T follicular helper cell (primary cell): Measurements from ENCODE around the gene EIF4G3.
"Not testable (repeated sequence)": the region's sequence is repeated elsewhere in the genome, so short reads cannot be mapped to it uniquely, and the experiment has no call there.

ENCODE experiments used
- DNase-seq: peaks from one replicate; pipeline ENCODE4 v3.0.0-alpha.2; 2020; ENCODE audit warnings: low read depth

The EIF4G3 gene

GRCh38 chr1:21067551-21068227 is 109.0 kb downstream of the EIF4G3 start:
- DNase-seq = no peak

GRCh38 chr1:21066356-21067012 is 110.2 kb downstream of the EIF4G3 start:
- no peak for DNase-seq

GRCh38 chr1:21065851-21066250 is 110.8 kb downstream of the EIF4G3 start:
- no peak for DNase-seq

GRCh38 chr1:21064057-21064456 is 112.6 kb downstream of the EIF4G3 start:
- no peak for DNase-seq

DNA sequence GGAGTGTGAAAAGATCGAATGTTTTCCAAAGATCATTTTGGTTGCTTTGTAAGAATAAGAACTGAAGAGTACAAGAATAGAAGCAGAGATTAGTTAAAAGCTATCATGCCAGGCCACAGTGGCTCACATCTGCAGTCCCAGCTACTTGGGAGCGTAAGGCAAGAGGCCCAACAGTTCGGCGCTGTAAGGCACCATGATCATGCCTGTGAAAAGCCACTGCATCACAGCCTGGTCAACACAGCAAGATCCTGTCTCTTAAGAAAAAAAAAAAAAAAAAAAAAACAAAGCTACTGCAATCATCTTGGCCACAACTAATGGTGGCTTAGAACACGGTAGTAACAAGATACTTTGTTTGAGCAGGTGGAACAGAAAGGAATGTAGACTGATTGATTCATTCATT is 116.2 kb downstream of the EIF4G3 start:
- DNase-seq = no peak

GRCh38 chr1:21059021-21059420 is 117.7 kb downstream of the EIF4G3 start:
- DNase-seq = no peak

- DNase-seq = no peak
These were observed 118.5 kb downstream of the EIF4G3 start for GRCh38 chr1:21058035-21058793.

DNA sequence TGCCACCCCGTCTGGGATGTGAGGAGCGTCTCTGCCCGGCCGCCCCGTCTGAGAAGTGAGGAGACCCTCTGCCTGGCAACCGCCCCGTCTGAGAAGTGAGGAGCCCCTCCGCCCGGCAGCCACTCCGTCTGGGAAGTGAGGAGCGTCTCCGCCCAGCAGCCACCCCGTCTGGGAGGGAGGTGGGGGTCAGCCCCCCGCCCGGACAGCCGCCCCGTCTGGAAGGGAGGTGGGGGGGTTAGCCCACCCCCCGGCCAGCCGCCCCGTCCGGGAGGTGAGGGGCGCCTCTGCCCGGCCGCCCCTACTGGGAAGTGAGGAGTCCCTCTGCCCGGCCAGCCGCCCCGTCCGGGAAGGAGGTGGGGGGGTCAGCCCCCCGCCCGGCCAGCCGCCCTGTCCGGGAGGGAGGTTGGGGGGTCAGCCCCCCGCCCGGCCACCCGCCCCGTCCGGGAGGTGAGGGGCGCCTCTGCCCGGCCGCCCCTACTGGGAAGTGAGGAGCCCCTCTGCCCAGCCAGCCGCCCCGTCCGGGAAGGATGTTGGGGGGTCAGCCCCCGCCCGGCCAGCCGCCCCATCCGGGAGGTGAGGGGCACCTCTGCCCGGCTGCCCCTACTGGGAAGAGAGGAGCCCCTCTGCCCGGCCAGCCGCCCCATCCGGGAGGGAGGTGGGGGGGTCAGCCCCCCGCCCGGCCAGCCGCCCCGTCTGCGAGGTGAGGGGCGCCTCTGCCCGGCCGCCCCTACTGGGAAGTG is 123.3 kb downstream of the EIF4G3 start:
- not testable (repeated sequence) for DNase-seq

DNA sequence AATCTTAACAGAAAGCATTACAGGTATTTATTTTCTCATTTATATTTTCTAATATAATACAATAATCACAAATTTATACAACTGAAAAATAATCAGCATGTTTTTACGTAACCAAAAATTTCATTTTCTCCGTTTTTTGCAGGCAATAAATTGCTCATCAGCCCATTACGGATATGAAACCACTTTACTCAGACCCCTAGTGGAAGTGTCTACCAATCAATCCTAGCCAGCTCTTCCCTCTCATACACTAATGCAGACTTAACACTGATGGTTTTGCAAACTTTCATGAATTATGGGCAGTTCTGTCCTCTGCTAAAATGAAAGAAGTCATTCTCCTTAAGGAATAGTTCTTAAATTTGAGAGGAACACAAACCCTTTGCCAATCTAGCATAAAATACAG is 124.7 kb downstream of the EIF4G3 start:
- DNase-seq = no peak

DNA sequence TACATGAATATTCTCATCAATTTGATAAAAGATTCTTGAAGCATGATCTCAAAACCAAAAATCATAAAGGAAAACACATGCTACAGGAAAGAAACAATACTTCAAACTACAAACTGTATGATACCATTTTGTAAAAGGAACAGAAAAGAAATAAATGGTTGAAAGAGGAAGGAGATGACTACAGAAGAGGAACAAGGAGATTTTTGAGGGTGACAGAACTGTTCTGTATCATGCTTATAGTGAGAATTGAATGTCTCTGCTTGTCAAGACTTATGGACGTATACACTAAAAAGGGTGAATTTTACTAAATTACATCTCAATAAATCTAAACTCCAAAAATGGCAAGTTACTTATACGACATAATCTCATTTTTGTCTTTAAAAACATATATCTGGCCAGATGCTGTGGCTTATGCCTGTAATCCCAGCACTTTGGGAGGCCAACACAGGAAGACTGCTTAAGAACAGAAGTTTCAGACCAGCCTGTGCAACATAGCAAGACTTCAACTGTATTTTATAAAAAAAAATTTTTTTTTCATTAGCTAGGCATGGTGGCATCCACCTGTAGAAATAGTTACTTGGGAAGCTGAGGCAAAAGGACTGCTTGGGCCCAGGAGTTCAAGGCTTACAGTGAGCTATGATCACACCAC is 125.4 kb downstream of the EIF4G3 start:
- DNase-seq = no peak

DNA sequence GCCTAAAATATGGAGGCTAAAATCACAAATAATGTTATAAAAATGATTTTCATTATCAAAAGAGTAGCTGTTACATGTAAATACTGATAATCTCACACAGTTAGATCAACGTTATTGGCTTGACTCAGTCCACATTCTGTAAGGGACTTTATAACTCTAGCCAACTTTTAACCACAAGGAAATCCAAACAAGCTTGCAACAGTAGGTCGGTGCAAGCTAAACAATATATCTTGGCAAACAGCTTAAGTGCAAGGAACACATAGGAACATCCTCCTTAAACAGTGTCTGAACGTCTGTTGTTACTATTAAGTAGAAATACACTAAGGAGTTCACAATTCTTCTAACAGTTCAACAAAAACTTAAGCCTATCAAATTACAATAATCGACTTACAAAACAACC is 126.7 kb downstream of the EIF4G3 start:
- DNase-seq = no peak

DNA sequence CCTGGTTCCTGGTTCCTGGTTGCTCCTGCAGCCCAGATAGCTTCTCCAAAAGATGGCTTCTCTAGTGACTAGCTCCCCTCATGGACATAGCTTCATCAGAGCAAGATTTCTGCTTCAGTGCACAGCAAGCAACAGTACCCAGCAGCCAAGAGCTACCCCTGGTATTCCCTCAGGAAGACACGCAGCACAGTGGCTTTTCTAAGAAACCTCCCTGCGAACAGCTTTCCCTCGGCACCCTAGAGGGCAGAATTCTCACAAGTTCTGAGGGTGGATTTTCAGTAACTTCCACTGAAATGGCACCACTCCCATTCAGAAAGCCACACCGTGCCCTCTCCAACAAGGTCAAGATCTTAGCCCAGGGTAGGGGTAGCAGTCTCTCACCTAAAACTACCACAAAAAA is 128.2 kb downstream of the EIF4G3 start:
- no peak for DNase-seq

DNA sequence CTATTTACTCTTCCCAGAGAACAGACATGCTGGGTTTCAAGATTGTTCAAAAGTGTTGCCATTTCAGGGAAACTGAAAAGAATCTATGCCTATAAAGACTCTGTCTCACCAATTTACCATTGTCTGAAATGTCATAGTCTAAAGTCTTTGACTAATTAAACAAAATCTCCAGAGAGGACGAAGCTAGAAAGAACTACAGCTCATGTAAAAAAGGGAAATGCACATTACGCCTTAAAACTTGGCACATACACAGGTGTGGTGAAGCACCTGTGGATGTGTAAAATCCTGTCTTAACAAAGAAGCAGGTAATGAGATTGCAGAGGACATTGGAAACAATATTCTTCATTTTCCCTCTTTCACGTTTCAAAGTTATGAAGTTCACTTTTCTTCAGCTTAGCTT is 130.6 kb downstream of the EIF4G3 start:
- DNase-seq = no peak

DNA sequence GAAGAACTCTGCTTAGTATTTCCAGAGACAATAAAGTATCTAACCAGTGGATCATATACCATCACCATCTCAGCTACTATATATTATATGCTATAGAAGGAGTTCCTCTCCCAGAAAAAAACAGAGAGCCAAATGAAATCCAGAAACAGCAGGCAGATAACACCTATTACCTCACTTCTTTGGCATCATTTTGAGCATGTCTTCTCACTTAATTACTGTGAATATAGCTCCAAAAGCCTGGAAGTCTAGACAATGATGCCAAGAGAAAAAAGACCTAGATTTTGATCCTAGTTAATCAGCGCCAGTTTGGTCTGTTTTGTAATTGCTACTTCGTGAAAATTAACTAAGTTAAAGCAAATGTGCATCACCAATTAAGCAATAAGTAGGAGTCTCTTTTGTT is 131.3 kb downstream of the EIF4G3 start:
- no peak for DNase-seq

- no peak for DNase-seq
These were observed 133.6 kb downstream of the EIF4G3 start for GRCh38 chr1:21042929-21043605.

GRCh38 chr1:21041541-21041940 is 135.2 kb downstream of the EIF4G3 start:
- no peak for DNase-seq

DNA sequence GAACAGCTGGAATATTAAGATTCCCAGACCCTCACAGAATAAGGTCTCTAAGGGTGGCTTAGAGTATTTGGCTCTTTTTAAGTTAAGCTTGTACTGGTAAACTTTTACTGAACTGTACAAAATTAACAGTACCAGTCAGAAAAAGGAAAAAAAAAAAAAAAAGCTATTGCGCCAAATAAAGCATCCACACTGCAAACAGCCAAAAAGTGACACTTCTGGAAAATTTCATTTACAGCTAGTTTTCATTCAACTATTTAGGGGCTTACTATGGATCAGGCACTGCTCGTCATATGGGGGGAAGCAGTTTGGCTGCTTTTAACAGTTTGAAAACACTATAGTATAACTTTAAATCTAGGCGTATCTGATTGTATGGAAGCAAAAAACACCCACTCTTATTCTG is 139.6 kb downstream of the EIF4G3 start:
- no peak for DNase-seq

DNA sequence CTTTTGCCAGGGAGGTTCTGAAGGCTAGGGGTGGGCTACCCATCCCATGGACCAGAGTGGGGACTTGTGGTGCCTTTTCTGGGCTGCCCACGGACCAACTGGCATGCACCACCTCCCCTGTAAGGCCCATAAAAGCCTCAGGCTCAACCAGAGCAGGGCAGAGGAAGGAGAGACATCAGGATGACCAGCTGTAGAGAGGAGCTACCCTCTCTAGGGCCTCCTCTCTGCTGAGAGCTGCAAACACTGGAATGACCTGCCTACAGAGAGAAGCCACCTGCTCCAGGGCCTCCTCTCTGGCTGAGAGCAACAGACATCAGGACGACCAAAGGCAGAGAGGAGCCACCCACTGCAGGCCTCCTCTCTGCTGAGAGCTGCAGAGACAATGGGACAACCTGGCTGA is 140.9 kb downstream of the EIF4G3 start:
- no peak for DNase-seq

- DNase-seq = no peak
These were observed 141.7 kb downstream of the EIF4G3 start for GRCh38 chr1:21034725-21035628.

DNA sequence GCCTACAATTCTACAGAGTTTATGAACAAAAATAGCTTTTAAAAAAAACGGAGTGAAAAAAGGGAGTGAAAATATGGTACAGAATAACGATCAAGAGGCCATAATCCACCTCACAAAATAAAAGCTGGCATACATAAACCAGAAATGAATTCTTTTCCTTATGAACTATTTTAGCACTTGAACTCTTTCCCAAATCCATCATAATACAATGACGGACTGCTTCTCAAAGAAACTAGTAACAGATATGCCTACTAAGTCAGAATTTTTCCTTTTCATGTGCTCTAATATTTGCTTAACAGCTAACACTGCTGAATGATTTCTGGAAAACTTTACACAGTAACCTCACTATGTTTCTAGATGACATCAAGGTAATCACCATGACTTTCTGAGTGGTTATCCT is 144.0 kb downstream of the EIF4G3 start:
- DNase-seq = no peak
